PC-9 (cell line): Measurements from ENCODE around the gene EXOSC6.

ENCODE experiments used
- CTCF ChIP-seq: fragments of 200-600 bp; sonication (generic); conservative IDR thresholded peaks from 2 replicates; pipeline ENCODE4 v1.6.1; 2017; ENCODE audit warnings: mixed run types, antibody characterized with exemption, mild to moderate bottlenecking, moderate library complexity
- EZH2 ChIP-seq: fragments of 200-600 bp; sonication (generic); IDR thresholded peaks from 2 replicates; pipeline ENCODE4 v1.8.0; 2017; ENCODE audit warnings: antibody characterized with exemption, low read depth

GRCh38 chr16:70289229-70290094 is 37.7 kb upstream of the EXOSC6 start, which contains the start of gene AARS1:
- TF ChIP-seq EZH2 (no peak), CTCF (no peak)
